DMS153 treated with DMSO at 0.1 percent for 48 hours (cell line): ENCODE measurements around the gene ACOX1.
"Not testable (repeated sequence)": the region's sequence is repeated elsewhere in the genome, so short reads cannot be mapped to it uniquely, and the experiment has no call there.

Experiments
- DNase-seq: peaks from one replicate; lab custom pipeline; 2025; ENCODE audit not compliant: unreplicated experiment; lab: John Stamatoyannopoulos, UW

The ACOX1 gene

GRCh38 chr17:75981019-75981615 is 2.2 kb upstream of the ACOX1 start:
- DNase-seq: no peak

DNA sequence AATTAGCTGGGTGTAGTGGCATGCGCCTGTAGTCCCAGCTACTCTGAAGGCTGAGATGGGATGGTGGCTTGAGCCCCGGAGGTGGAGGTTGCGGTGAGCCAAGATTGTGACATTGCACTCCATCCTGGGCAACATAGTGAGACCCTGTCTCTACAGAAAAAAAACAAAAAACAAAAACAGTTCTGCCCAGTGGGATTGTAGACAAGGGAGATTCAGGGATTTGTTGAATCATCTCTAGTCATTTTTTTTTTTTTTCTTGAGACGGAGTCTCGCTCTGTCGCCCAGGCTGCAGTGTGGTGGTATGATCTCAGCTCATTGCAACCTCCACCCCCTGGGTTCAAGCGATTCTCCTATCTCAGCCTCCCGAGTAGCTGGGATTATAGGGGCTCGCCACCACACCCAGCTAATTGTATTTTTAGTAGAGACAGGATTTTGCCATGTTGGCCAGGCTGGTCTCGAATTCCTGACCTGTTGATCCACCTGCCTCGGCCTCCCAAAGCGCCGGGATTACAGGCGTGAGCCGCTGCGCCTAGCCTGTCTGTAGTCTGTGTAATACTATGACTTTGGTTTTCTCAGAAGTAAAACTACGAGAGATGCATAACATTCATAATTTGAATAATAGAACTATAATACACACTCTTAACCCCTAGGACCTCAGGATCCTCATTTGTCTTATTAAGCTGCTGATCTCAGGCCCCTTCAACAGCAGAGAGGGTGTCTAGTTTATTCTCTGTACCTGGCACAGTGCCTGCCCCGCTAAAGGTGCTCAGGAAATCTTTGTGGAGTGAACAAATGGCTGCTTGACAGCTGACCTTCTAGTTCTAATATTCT is 1.4 kb upstream of the ACOX1 start:
- DNase-seq: no peak

DNA sequence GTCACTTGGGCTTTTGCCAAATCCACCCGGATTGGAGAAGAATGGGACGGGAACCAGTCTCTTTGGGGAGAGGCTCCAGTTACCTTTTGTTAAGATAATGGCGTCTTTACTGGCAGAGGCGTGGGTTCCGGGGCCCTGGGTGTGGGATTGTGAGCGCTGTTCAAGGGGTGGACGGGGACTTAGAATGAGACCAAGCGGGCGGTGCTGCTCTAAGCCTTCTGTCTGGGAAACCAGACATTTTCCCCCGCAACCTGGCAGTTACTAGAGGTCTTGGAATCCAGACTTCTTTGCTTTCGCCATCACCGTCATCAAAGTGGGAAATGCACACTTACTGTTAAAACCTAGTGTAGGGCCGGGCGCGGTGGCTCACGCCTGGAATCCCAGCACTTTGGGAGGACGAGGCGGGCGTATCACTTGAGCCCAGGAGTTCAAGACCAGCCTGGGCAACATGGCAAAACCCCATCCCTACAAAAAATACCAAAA is 780 bp upstream of the ACOX1 start:
- no peak for DNase-seq

DNA sequence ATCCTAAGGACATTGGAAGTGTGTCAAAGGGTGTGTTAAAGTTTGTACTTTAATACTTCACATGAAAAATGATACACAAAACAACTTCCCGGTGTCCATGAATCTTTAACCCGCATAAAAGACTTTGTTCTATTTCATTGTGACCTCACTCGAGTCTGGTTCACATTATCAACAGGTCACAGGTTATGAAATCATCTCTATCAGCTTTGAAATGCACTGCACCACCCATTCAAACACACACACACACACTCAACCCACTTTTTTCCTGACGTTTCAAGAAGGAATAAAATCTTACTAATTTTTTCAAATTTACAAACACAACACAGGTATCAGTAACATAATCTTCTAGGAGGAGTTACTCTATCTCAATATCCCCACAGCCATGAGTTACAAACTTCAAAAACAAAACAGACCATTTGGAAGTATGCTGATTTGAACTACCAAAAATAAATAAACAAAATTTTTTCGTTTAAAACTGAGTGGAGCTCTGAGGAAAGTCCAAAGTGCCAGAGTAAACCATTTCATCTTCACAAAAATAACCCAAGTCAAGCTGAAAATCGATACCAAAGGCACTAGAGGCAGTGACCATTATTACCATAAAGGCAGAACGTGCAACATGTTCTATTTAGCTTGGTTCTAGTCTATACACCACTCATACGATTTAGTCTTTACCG is 2.7 kb downstream of the ACOX1 start:
- no peak for DNase-seq

DNA sequence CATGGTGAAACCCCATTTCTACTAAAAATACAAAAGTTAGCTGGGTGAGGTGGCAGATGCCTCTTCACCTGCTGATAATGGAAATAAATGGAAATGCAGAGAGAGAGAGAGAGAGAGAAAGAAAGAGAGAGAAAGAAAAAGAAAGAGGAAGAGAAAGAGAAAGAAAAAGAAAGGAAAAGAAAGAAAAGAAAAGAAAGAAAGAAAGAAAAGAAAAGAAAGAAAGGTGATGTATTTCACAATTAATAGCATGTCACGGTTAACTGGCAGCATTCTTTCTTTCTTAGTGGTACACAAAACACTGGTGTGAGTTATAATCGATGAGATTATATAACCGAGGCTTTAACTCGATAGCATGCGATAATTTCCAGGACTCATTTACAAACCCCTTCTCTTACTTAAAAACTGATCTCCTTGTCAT is 3.2 kb downstream of the ACOX1 start:
- DNase-seq: no peak

DNA sequence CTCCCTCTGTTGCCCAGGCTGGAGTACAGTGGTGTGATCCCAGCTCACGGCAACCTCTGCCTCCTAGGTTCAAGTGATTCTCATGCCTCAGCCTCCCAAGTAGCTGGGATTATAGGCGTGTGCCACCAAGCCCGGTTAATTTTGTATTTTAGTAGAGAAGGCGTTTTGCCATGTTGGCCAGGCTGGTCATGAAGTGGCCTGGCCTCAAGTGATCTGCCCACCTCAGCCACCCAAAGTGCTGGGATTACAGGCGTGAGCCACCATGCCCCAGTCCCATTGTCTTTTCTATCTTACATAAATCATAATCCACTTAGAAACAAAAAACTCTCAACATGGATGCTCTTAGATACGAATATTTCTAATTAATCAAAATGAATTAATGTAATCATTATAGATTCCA is 3.8 kb downstream of the ACOX1 start:
- DNase-seq: not testable (repeated sequence)

GRCh38 chr17:75970626-75971025 is 8.3 kb downstream of the ACOX1 start:
- DNase-seq: no peak

GRCh38 chr17:75970011-75970523 is 8.9 kb downstream of the ACOX1 start:
- DNase-seq: no peak

- DNase-seq: not testable (repeated sequence)
Measured at GRCh38 chr17:75969044-75969443, 9.9 kb downstream of the ACOX1 start.

DNA sequence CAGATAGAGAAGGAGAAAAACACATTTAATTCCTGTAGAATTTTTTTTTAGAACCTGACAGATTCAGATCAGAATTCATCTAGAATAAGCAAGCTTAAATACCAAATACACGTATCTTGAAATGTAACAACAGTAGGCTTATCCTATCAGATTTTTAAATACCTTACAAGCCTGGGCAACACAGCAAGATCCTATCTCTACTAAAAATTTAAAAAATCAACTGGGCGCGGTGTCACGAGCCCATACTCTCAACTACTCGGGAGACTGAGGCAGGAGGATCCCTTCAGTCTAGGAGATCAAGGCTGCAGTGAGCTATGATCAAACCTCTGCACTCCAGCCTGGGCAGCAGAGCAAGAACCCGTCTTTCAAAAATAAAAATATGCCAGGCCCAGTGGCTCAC is 13.5 kb downstream of the ACOX1 start:
- no peak for DNase-seq

DNA sequence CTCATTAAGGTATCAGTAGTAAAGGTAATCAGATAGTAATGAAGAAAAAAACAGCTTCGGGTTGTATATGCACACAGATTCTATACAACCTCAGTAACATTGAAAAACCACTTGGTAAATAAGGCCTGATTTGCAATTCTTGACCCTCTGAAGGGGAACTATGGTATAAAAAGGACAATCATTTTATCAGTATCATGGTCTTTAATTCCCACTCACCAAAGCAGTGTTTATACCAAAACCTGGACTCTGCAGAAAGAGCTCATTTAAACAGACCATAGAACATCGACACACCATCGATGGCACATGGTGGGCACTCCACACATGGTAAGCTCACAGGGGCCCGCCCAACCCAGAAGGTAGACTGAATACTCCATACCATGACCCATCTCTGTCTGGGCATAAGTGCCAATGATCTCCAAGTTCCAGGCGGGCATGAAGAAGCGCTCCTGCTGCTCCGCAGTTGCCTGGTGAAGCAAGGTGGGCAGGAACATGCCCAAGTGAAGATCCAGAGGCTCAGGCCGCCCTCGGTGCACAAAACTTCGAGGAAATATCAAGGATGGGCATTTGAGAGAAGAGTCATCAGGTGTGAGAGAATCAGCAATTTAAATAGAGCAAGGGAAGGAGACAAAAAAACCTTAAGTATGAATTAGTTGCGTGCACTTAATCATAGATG is 19.0 kb downstream of the ACOX1 start:
- DNase-seq: no peak

DNA sequence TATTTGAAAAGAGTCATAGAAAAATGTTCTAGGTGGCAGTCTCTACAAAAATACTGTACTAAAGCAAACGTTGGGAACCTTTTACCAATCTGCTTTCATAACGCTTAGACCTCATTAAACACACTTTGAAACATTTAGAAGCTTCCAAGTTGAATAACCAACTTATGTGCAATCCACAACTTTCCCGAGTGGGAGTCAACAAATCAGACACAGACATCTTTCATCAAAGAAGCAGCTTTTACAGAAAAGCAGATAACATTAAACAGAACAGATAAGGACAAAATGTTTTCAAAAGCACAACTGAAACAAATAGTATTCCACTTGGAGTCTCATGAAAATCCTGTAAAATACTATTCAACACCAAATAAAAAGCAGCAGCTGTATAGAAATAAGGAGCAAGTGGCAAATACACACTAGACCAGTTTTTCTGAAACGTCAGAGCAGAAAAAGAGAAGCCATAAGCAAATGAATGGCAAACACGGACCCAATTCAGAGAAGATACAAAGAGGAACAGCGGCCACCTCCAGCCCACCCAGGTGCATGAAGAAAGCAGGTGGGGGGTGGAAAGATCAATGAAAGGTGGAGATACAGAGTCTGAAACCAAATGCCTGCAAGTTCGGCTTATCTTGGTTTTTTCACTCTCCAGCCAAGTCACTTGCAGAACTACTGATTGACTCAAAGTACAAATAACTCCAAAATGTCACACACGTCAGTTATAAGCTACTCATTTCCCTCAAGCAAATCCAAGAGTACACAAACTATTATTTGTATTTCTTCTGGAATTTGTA is 19.7 kb downstream of the ACOX1 start:
- DNase-seq: no peak

DNA sequence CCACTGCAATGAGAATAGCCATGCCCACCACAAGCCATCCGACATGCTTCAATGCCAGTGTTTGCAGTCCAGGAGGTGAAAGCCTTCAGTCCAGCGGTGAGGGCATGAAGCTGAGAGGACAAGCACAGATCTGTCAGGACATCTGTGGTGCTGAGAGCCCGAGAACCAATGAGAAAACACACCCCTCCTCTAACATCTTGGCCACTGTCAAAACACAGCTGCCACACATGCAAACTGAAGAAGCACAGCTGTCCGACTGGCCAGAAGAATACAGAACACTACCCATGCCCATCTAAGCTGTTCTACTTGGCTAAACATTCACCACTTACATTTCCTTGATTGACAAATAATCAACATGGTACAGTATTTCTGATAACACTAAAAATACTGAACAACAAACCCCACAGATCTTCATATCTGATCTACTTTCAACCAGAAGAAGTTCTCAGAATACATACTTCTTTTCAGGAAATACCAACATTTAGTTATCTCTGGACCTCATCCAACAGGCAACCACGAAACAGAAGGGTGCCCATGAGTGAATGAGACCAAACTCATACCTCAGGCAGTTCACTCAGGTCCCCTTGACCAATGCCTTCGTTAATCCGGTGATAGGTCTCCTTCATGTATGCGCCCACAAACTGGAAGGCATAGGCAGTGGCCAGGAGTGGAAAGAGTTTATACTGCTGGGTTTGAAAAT is 28.0 kb downstream of the ACOX1 start:
- DNase-seq: no peak

DNA sequence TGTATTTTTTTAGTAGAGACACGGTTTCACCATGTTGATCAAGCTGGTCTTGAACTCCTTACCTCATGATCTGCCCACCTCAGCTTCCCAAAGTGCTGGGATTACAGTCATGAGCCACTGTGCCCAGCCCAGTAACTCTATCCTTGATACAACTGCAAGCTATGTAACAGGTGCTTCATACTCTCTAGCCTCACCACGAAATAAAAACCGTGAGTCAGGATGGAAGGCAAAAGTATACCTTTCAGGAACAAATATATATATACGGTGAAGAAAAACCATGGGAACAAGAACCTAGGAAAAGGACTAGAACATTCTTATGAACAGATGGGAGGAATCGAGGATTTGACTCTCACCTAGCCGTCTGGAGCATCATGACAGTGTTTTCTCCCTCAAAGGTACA is 28.5 kb downstream of the ACOX1 start:
- DNase-seq: no peak

DNA sequence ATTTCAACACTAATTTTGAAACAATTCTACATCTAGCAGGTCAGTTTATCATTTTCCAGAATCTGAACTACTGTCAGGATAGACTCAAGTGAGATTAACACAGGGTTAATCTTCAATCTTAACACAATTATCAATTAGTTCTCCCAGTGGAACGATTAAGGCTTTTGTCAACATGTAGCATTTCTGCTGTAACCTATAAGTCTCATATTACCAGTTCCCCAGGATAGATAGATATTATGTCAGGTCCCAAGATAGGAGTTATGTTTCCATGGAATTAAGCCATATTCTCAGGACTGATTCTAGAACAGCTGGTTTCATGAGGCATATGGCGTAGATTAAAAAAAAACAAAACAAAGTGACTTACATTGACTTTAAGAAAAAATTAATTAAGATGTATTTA is 33.8 kb downstream of the ACOX1 start:
- no peak for DNase-seq

GRCh38 chr17:75943491-75943890 is 35.5 kb downstream of the ACOX1 start:
- no peak for DNase-seq

DNA sequence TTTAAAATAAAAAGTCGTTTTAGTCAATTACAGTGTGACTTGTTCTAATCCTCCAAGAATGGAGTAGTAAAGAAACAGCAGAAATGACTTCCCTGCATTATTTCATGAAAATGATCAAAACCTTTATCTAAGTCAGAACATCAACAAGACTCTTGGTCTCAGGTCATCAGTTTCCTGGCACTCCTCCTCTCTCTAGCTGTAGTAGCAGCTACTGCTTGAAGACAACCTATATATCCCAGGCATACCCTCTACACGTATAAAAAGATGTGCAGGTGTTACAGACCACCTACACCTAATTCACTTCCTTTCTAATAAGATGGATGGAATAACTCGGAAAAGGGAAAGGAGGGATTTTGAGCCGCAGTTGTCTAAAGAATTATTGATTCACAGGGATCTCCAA is 36.5 kb downstream of the ACOX1 start:
- no peak for DNase-seq

DNA sequence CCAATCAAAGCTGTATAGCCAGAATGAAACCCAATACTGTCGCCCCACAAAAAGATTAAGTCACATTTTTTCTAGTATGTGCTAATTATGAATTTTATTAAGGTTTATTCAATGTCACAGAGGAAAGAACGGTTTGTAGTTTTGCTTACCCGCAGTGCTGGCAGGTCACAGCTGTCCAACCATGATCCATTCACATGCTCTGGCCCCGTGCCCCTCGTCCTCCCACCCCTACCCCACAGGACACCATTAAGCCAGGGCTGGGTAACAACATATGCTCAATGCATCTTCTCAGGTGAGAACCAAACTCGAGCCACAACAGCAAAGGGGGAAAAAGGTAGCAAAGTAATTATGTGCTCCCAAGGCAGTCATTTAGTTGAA is 37.5 kb downstream of the ACOX1 start:
- DNase-seq: no peak

GRCh38 chr17:75940727-75941441 is 38.1 kb downstream of the ACOX1 start, which contains the start of gene FBF1:
Gene FBF1, minus strand, starts transcription at chr17:75941042. Its CDS starts 2,893 bp downstream, at chr17:75938149.
- peak; percentile 96 for DNase-seq
